GM19099 (cell line): ENCODE data around the gene ANKS1B.

Experiments
- POLR2A ChIP-seq: IDR thresholded peaks from 3 replicates; pipeline ENCODE4 v1.6.1; 2011; ENCODE audit warnings: low read depth; ENCODE audit not compliant: insufficient read length; ENCODE audit errors: extremely low read depth

Gene ANKS1B

GRCh38 chr12:99611599-99611998 is 373.1 kb downstream of the ANKS1B start:
- no peak for TF ChIP-seq POLR2A

- no peak for TF ChIP-seq POLR2A
Measured at GRCh38 chr12:99611117-99611516, 373.6 kb downstream of the ANKS1B start.

- no peak for TF ChIP-seq POLR2A
Measured at GRCh38 chr12:99609455-99610181, 375.1 kb downstream of the ANKS1B start.

GRCh38 chr12:99600388-99600787 is 384.3 kb downstream of the ANKS1B start:
- no peak for TF ChIP-seq POLR2A

- TF ChIP-seq POLR2A, result no peak
Measured at GRCh38 chr12:99598785-99599184, 386.0 kb downstream of the ANKS1B start.

- TF ChIP-seq POLR2A, result no peak
Measured at GRCh38 chr12:99596762-99597161, 388.0 kb downstream of the ANKS1B start.

- no peak for TF ChIP-seq POLR2A
Measured at GRCh38 chr12:99573980-99574379, 410.8 kb downstream of the ANKS1B start.

GRCh38 chr12:99567072-99567471 is 417.7 kb downstream of the ANKS1B start:
- no peak for TF ChIP-seq POLR2A

- TF ChIP-seq POLR2A, result no peak
Measured at GRCh38 chr12:99558109-99558508, 426.6 kb downstream of the ANKS1B start.

GRCh38 chr12:99553461-99553860 is 431.3 kb downstream of the ANKS1B start:
- TF ChIP-seq POLR2A, result no peak

GRCh38 chr12:99552022-99552421 is 432.7 kb downstream of the ANKS1B start:
- no peak for TF ChIP-seq POLR2A

GRCh38 chr12:99549651-99550050 is 435.1 kb downstream of the ANKS1B start:
- TF ChIP-seq POLR2A, result no peak

GRCh38 chr12:99549196-99549595 is 435.5 kb downstream of the ANKS1B start:
- TF ChIP-seq POLR2A, result no peak

- no peak for TF ChIP-seq POLR2A
Measured at GRCh38 chr12:99544457-99544856, 440.3 kb downstream of the ANKS1B start.

GRCh38 chr12:99529966-99530365 is 454.8 kb downstream of the ANKS1B start:
- no peak for TF ChIP-seq POLR2A

GRCh38 chr12:99528478-99528877 is 456.3 kb downstream of the ANKS1B start:
- no peak for TF ChIP-seq POLR2A

- TF ChIP-seq POLR2A, result no peak
Measured at GRCh38 chr12:99523853-99524252, 460.9 kb downstream of the ANKS1B start.
